HepG2 (cell line): Measurements from ENCODE around the gene DCTN4. TPM values are rescaled to one million over a fixed set of nuclear protein-coding genes. Genes with fewer than 3 reads are reported as not detected.

ENCODE experiments used
- ATAC-seq: fragments of 200-7000 bp; cut with Tn5 transposase; 3 replicates; pipeline ENCODE4 v1.9.1; 2020; ENCODE audit warnings: mild to moderate bottlenecking, moderate library complexity
- BruUV-seq: library from RNA; stranded (reverse); fragments of 400-500 nt; replicated peaks from 2 replicates; lab custom pipeline; 2021; lab: Mats Ljungman, UMichigan
- CTCF ChIA-PET: fragments of 300-600 bp; formaldehyde crosslinking; extraction: SDS; loops from one replicate; lab custom pipeline; 2021; ENCODE audit warnings: low total read pairs, inconsistent platforms, low intra/inter-chr PET ratio; lab: Yijun Ruan, JAX
- POLR2A ChIA-PET: fragments of 350-600 bp; sonication (Branson Sonifier 250); formaldehyde crosslinking; loops from one replicate; lab custom pipeline; 2020; ENCODE audit warnings: antibody characterized with exemption, inconsistent platforms; lab: Yijun Ruan, JAX
- DNase-seq: peaks from one replicate; pipeline ENCODE4 v3.0.0-alpha.2; 2015; ENCODE audit warnings: low spot score
- FAIRE-seq: peaks from 3 replicates; lab custom pipeline; 2011; peaks lifted over from hg19 to GRCh38; lab: Jason Lieb, UNC
- H2AFZ ChIP-seq: one replicate; pipeline ENCODE4 v1.6.1; 2011; ENCODE audit warnings: low read length, inconsistent platforms
- H3K27ac ChIP-seq: fragments of 300-600 bp; 3 replicates; pipeline ENCODE4 v1.8.0; 2011; ENCODE audit warnings: mixed run types, mild to moderate bottlenecking, mixed read lengths, low read length, inconsistent platforms; ENCODE audit not compliant: insufficient read depth; ENCODE audit errors: extremely low read length
- H3K27me3 ChIP-seq, 2 experiments: fragments of 200-600 bp in 1 of 2; 2 replicates in 1 of 2; 3 replicates in 1 of 2; pipeline versions ENCODE4 v1.6.0 to v1.8.0; 2011; ENCODE audit warnings: low read length in 2 of 2, mild to moderate bottlenecking in 2 of 2, moderate library complexity in 2 of 2, inconsistent platforms in 1 of 2; ENCODE audit not compliant: insufficient read depth in 2 of 2, control insufficient read depth in 1 of 2
- H3K36me3 ChIP-seq, 2 experiments: fragments of 200-600 bp in 1 of 2; replicated peaks in 1 of 2; 2 replicates in 1 of 2; 3 replicates in 1 of 2; pipeline versions ENCODE4 v1.5.1 to v1.8.0; 2011; ENCODE audit warnings: low read length in 2 of 2, inconsistent platforms in 1 of 2; ENCODE audit not compliant: insufficient read depth in 2 of 2, control insufficient read depth in 1 of 2
- H3K4me1 ChIP-seq: 2 replicates; pipeline ENCODE4 v1.5.1; 2012; ENCODE audit warnings: low read length, inconsistent platforms; ENCODE audit not compliant: insufficient read depth
- H3K4me2 ChIP-seq: 2 replicates; pipeline ENCODE4 v1.6.0; 2011; ENCODE audit warnings: low read depth, low read length, inconsistent platforms
- H3K4me3 ChIP-seq, 3 experiments: fragments of 200-600 bp in 1 of 3; sonication (generic), shearing (Covaris generic) in 1 of 3; replicated peaks in 1 of 3; 2 replicates each; pipeline ENCODE4 v1.5.1; 2011 to 2016; ENCODE audit warnings: low read length in 3 of 3, inconsistent platforms in 2 of 3, low read depth in 2 of 3, mild to moderate bottlenecking in 2 of 3, control low read depth in 1 of 3, mixed read lengths in 1 of 3; ENCODE audit not compliant: insufficient read depth in 1 of 3
- H3K79me2 ChIP-seq: one replicate; pipeline ENCODE4 v1.6.1; 2011; ENCODE audit warnings: low read length, inconsistent platforms; ENCODE audit not compliant: insufficient read depth
- H3K9ac ChIP-seq: 2 replicates; pipeline ENCODE4 v1.6.0; 2011; ENCODE audit warnings: mild to moderate bottlenecking, low read depth, low read length, inconsistent platforms; ENCODE audit not compliant: insufficient read depth
- H3K9me3 ChIP-seq: 2 replicates; pipeline ENCODE4 v1.5.1; 2012; ENCODE audit warnings: mild to moderate bottlenecking, low read length
- H4K20me1 ChIP-seq: 2 replicates; pipeline ENCODE4 v1.6.0; 2011; ENCODE audit warnings: inconsistent platforms, mild to moderate bottlenecking, low read length, moderate library complexity; ENCODE audit not compliant: insufficient read depth
- DZIP1 ChIP-seq: sonication (generic); formaldehyde crosslinking; IDR thresholded peaks from 2 replicates; pipeline ENCODE4 v1.5.0; 2020; ENCODE audit warnings: mild to moderate bottlenecking, missing genetic modification reagents
- ZNF687 ChIP-seq: sonication (generic); formaldehyde crosslinking; IDR thresholded peaks from 2 replicates; pipeline ENCODE4 v1.5.1; 2020; ENCODE audit warnings: mild to moderate bottlenecking, missing genetic modification reagents, moderate library complexity
- WGBS: methylation state at CpG from one replicate; pipeline ENCODE4 v1.1.6; 2017; ENCODE audit warnings: low lambda C conversion rate; 5-methylcytosine and 5-hydroxymethylcytosine counted together
- in situ Hi-C: cut with HindIII; loops from 2 replicates; pipeline ENCODE4 v1.10.0; 2017; ENCODE audit warnings: low pct_unique_long_range_greater_than_20kb; ENCODE audit not compliant: extremely low pct_ligation_motif_present
- intact Hi-C: fragments of 100-400 bp; cut with micrococcal nuclease; formaldehyde crosslinking; loops from one replicate; pipeline ENCODE4 v1.10.0; 2022; ENCODE audit not compliant: unreplicated experiment
- polyA plus RNA-seq, 8 experiments: library from polyadenylated mRNA; depleted of rRNA in 3 of 8; stranded (reverse) in 7 of 8; unstranded in 1 of 8; fragments of >200 nt; fragmentation: Illumina TruSeq in 4 of 8; extraction: Trizol in 4 of 8; gene quantifications; 2 replicates each; pipeline versions ENCODE4 v1.2.1 to v1.2.3, GENCODE V29; 2011 to 2016; ENCODE audit warnings: low read depth in 4 of 8, missing spikeins in 1 of 8, mixed read lengths in 1 of 8; ENCODE audit not compliant: insufficient read depth in 1 of 8
- total RNA-seq, 5 experiments: library from RNA; depleted of rRNA; stranded (reverse); fragments of >200 nt; fragmentation: Illumina TruSeq; extraction: Trizol; gene quantifications; 2 replicates each; pipeline ENCODE4 v1.2.3, GENCODE V29; 2016; ENCODE audit warnings: low read depth in 1 of 5

Gene DCTN4
- total and polyA plus RNA-seq, 2 of the 13 experiments (the other 11 are each of a cell fraction or from before 2014, with no cell fraction given) = 24.1 to 26.9 TPM

- Histone ChIP-seq H3K4me2 (peak overlapping the region; percentile 75), H3K9ac (no peak overlapping the region), H3K36me3 (no peaks in the 10 kb centered on the region), H3K27ac (no peak overlapping the region), H3K4me1 (no peaks in the 10 kb centered on the region), H4K20me1 (no peaks in the 10 kb centered on the region), H3K27me3 (peaks cover 2 to 29% of the 10 kb centered on the region in 2 experiments; a peak in 2 of 5 replicates), H3K79me2 (no peaks in the 10 kb centered on the region), H3K9me3 (no peaks in the 10 kb centered on the region), H2AFZ (no peak overlapping the region), H3K4me3 (peak overlapping the region; percentile 52 to 68 (median 65); a peak in 5 of 6 replicates)
- WGBS = 70% methylated on average over 20 of the region's 51 CpGs
- intact Hi-C loops (no loop called here), in situ Hi-C loops (loop anchor here (25.0 kb wide), 1 partner anchor 209 kb away; no protein-coding TSS in a partner anchor)
- TF ChIP-seq DZIP1 (CRISPR knock-in tag) (no peak), ZNF687 (CRISPR knock-in tag) (peak; percentile 26; the same call in 1 of the 2 replicates)
- ATAC-seq (peak; percentile 52), DNase-seq (no peak), FAIRE-seq (no peak)
- no TSS peak for BruUV-seq
- ChIA-PET CTCF (no interaction called here), POLR2A (no interaction called here)
Observed at GRCh38 chr5:150671509-150672236, 87.1 kb downstream of the DCTN4 start.
